Hepatocyte (in vitro differentiated cells): ENCODE measurements around the gene MYO1D. TPM values are rescaled to one million over a fixed set of nuclear protein-coding genes. Genes with fewer than 3 reads are reported as not detected.

Experiments used
- DNase-seq: peaks from one replicate; pipeline ENCODE4 v3.0.0-alpha.2; 2016; ENCODE audit warnings: low spot score
- H2AFZ ChIP-seq: fragments of 200-600 bp; sonication (generic); 2 replicates; pipeline ENCODE4 v1.6.0; 2016; ENCODE audit warnings: antibody characterized with exemption, mild to moderate bottlenecking
- H3K27ac ChIP-seq: fragments of 200-600 bp; sonication (generic); 2 replicates; pipeline ENCODE4 v1.5.1; 2016; ENCODE audit warnings: mild to moderate bottlenecking
- H3K27me3 ChIP-seq: fragments of 200-600 bp; sonication (generic); 2 replicates; pipeline ENCODE4 v1.6.1; 2016
- H3K36me3 ChIP-seq: fragments of 200-600 bp; sonication (generic); replicated peaks from 2 replicates; pipeline ENCODE4 v1.5.1; 2016; ENCODE audit warnings: low read depth; ENCODE audit not compliant: insufficient read depth
- H3K4me1 ChIP-seq: fragments of 200-600 bp; sonication (generic); 2 replicates; pipeline ENCODE4 v1.5.1; 2016; ENCODE audit warnings: mild to moderate bottlenecking, moderate library complexity; ENCODE audit not compliant: insufficient read depth
- H3K4me2 ChIP-seq: fragments of 200-600 bp; sonication (generic); 2 replicates; pipeline ENCODE4 v1.6.0; 2016
- H3K4me3 ChIP-seq: fragments of 200-600 bp; sonication (generic); 2 replicates; pipeline ENCODE4 v1.5.1; 2016; ENCODE audit warnings: mild to moderate bottlenecking
- H3K79me2 ChIP-seq: fragments of 200-600 bp; sonication (generic); 2 replicates; pipeline ENCODE4 v1.6.0; 2017; ENCODE audit warnings: mild to moderate bottlenecking
- H3K9me2 ChIP-seq: fragments of 200-600 bp; sonication (generic); replicated peaks from 2 replicates; pipeline ENCODE4 v1.6.0; 2017; ENCODE audit warnings: mild to moderate bottlenecking; ENCODE audit not compliant: insufficient read depth
- H3K9me3 ChIP-seq: fragments of 200-600 bp; sonication (generic); 2 replicates; pipeline ENCODE4 v1.5.1; 2016; ENCODE audit warnings: low read depth, mild to moderate bottlenecking
- H4K20me1 ChIP-seq: fragments of 200-600 bp; sonication (generic); 2 replicates; pipeline ENCODE4 v1.6.0; 2016; ENCODE audit warnings: mild to moderate bottlenecking; ENCODE audit not compliant: insufficient read depth, poor library complexity, severe bottlenecking
- CTCF ChIP-seq: fragments of 200-600 bp; sonication (generic); IDR thresholded peaks from 2 replicates; pipeline ENCODE4 v1.5.1; 2016; ENCODE audit warnings: antibody characterized with exemption, mild to moderate bottlenecking; ENCODE audit not compliant: poor library complexity
- EZH2 ChIP-seq: fragments of 200-600 bp; sonication (generic); IDR thresholded peaks from 2 replicates; pipeline ENCODE4 v1.6.1; 2016; ENCODE audit warnings: antibody characterized with exemption, mild to moderate bottlenecking, borderline replicate concordance
- EZH2phosphoT487 ChIP-seq: fragments of 200-600 bp; sonication (generic); IDR thresholded peaks from one replicate; pipeline ENCODE4 v1.6.1; 2018; ENCODE audit warnings: antibody characterized with exemption, mild to moderate bottlenecking, low read depth, moderate library complexity; ENCODE audit not compliant: unreplicated experiment, severe bottlenecking
- WGBS: methylation state at CpG from one replicate; pipeline ENCODE4 v1.1.6; 2016; ENCODE audit warnings: low lambda C conversion rate; ENCODE audit errors: missing lambda C conversion rate; 5-methylcytosine and 5-hydroxymethylcytosine counted together
- polyA plus RNA-seq: library from polyadenylated mRNA; unstranded; fragments of >200 nt; fragmentation: Nextera tagmentation; extraction: Ambion mirVana; gene quantifications from 2 replicates; pipeline ENCODE4 v1.2.1, GENCODE V29; 2016
- total RNA-seq: library from RNA; depleted of rRNA; stranded (reverse); fragments of >200 nt; gene quantifications from 2 replicates; pipeline ENCODE4 v1.2.3, GENCODE V29; 2014

MYO1D gene
- total and polyA plus RNA-seq, 2 experiments from 2014 or later: 36.2 to 89.0 TPM

DNA sequence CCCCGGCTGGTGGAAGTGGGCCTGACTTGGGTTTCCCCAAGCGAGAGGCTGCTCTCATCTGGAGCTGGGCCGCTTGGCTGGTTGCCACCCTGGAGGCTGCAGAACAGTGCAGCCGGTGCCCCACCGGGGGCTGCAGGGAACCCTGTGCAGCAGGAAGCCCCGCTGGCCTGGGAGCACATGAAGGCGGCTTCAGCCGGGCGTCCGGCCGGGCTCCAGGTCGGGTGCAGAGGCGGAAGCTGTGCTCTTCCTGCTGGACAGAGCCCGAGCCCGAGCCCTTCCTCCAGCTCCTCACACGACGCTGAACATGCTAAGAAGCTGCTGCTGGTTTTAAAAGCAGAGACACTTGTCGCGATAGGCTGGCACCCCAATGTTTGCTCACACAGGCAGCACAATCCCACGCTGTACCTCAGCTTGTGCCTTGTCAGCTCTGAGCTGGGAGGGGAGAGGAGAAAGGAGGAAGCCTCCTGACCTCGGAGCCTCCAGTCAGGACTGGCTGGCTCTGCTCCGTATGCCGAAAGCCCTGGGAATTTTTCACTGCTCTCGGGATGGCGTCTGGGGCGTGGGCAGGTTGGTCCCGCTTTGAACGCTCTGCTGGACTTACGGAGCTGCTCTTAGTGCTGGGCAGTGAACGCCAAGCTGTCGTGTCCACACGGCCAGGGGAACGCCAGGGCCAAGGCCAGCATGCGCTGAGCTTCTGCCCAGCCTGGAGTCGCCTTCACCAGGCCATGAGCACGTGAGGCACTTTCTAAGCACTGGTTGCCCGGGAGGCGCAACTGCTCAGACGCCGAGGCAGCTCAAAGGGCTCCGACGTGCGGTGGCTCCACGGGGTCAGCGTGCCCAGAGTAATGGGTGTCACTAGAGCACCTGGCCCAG, 381.3 kb downstream of the MYO1D start:
- Histone ChIP-seq H3K4me3 (no peak overlapping the region), H3K4me1 (no peaks in the 10 kb centered on the region), H3K79me2 (no peaks in the 10 kb centered on the region), H3K9me2 (no peaks in the 10 kb centered on the region), H2AFZ (no peak overlapping the region), H4K20me1 (no peaks in the 10 kb centered on the region), H3K9me3 (no peaks in the 10 kb centered on the region), H3K27ac (no peak overlapping the region), H3K4me2 (no peak overlapping the region), H3K36me3 (no peaks in the 10 kb centered on the region), H3K27me3 (no peaks in the 10 kb centered on the region)
- TF ChIP-seq EZH2phosphoT487 (no peak), CTCF (no peak), EZH2 (no peak)
- DNase-seq: no peak
- 87% methylated on average over 45 of the region's 45 CpGs for WGBS

- TF ChIP-seq EZH2phosphoT487: no peak
- no peak for TF ChIP-seq EZH2
- TF ChIP-seq CTCF: no peak
- Histone ChIP-seq H4K20me1 (no peaks in the 10 kb centered on the region), H3K79me2 (no peaks in the 10 kb centered on the region), H3K4me2 (no peak overlapping the region), H3K27me3 (no peaks in the 10 kb centered on the region), H3K4me3 (no peak overlapping the region), H3K27ac (no peak overlapping the region), H3K9me3 (no peaks in the 10 kb centered on the region), H3K36me3 (no peaks in the 10 kb centered on the region), H3K4me1 (no peaks in the 10 kb centered on the region), H3K9me2 (no peaks in the 10 kb centered on the region), H2AFZ (no peak overlapping the region)
- DNase-seq: no peak
- WGBS: 95% methylated on average over 28 of the region's 34 CpGs
Observed at GRCh38 chr17:32494621-32495358, 382.1 kb downstream of the MYO1D start.

GRCh38 chr17:32493976-32494513, 382.9 kb downstream of the MYO1D start:
- no peak overlapping the region for H3K27ac ChIP-seq
- no peak overlapping the region for H3K4me3 ChIP-seq
- no peaks in the 10 kb centered on the region for H3K36me3 ChIP-seq
- TF ChIP-seq EZH2phosphoT487 (no peak), EZH2 (no peak), CTCF (no peak)
- H3K9me2 ChIP-seq: no peaks in the 10 kb centered on the region
- no peak for DNase-seq
- no peak overlapping the region for H2AFZ ChIP-seq
- WGBS: 92% methylated on average over 9 of the region's 11 CpGs
- H3K4me2 ChIP-seq: no peak overlapping the region
- H3K27me3 ChIP-seq: no peaks in the 10 kb centered on the region
- H3K4me1 ChIP-seq: no peaks in the 10 kb centered on the region
- no peaks in the 10 kb centered on the region for H4K20me1 ChIP-seq
- H3K9me3 ChIP-seq: no peaks in the 10 kb centered on the region
- H3K79me2 ChIP-seq: no peaks in the 10 kb centered on the region
